ENCODE measurements around the gene CMAS. TPM values are rescaled to one million over a fixed set of nuclear protein-coding genes. Genes with fewer than 3 reads are reported as not detected.

The CMAS gene
- total RNA-seq, 4 donors from 2014 or later: 22.0 to 32.9 (median 28.9) TPM

DNA sequence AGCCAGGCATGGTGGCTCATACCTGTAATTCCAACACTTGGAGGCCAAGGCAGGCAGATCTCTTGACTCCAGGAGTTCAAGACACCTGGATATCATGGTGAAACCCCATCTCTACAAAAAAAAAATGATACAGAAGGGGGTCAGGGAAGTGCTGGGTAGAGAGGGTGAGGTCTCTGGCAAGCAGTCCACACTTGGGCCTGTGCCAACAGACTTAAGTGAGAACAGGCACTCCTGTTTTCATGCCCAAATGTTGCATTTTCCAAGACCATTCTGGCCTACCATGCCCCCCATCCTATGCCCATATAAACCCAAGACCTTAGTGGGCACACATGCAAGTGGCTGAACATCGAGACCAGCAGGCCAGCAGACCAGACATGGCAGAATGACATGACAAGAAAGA lies 16.0 kb upstream of the CMAS start:
- DNase-seq (ENCODE audit: low spot score in 2 of 2): no peak
- no peak overlapping the region for H3K4me3 ChIP-seq (ENCODE audit: low read depth, poor library complexity, severe bottlenecking)
- intact Hi-C loops (cut with DNase I; ENCODE audit: low total_unique reads): no loop called here
- WGBS, 2 donors: 82 to 92% methylated on average over 1 of the region's 1 CpG
- no peak for TF ChIP-seq POLR2A (IDR thresholded peaks at IDR 0.05)
- TF ChIP-seq, protein P1, sequence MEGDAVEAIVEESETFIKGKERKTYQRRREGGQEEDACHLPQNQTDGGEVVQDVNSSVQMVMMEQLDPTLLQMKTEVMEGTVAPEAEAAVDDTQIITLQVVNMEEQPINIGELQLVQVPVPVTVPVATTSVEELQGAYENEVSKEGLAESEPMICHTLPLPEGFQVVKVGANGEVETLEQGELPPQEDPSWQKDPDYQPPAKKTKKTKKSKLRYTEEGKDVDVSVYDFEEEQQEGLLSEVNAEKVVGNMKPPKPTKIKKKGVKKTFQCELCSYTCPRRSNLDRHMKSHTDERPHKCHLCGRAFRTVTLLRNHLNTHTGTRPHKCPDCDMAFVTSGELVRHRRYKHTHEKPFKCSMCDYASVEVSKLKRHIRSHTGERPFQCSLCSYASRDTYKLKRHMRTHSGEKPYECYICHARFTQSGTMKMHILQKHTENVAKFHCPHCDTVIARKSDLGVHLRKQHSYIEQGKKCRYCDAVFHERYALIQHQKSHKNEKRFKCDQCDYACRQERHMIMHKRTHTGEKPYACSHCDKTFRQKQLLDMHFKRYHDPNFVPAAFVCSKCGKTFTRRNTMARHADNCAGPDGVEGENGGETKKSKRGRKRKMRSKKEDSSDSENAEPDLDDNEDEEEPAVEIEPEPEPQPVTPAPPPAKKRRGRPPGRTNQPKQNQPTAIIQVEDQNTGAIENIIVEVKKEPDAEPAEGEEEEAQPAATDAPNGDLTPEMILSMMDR (IDR thresholded peaks at IDR 0.05): no peak

- H3K4me3 ChIP-seq (ENCODE audit: low read depth, poor library complexity, severe bottlenecking): no peak overlapping the region
- intact Hi-C loops (cut with DNase I; ENCODE audit: low total_unique reads): no loop called here
- no peak for DNase-seq (ENCODE audit: low spot score in 2 of 2)
- TF ChIP-seq, protein P1 (IDR thresholded peaks at IDR 0.05): no peak
- no peak for TF ChIP-seq POLR2A (IDR thresholded peaks at IDR 0.05)
Observed at GRCh38 chr12:22032732-22033131, 13.3 kb upstream of the CMAS start.

GRCh38 chr12:22034709-22035506 lies 11.1 kb upstream of the CMAS start:
- TF ChIP-seq POLR2A (IDR thresholded peaks at IDR 0.05): no peak
- TF ChIP-seq, protein P1 (IDR thresholded peaks at IDR 0.05): no peak
- 30 to 31% methylated on average over 4 of the region's 4 CpGs for WGBS, 2 donors
- no peak for DNase-seq (ENCODE audit: low spot score in 2 of 2)
- H3K4me3 ChIP-seq (ENCODE audit: low read depth, poor library complexity, severe bottlenecking): no peak overlapping the region
- intact Hi-C loops (cut with DNase I; ENCODE audit: low total_unique reads): no loop called here

GRCh38 chr12:22037947-22038346 lies 8.1 kb upstream of the CMAS start:
- H3K4me3 ChIP-seq (ENCODE audit: low read depth, poor library complexity, severe bottlenecking): no peak overlapping the region
- DNase-seq (ENCODE audit: low spot score in 2 of 2): no peak
- intact Hi-C loops (cut with DNase I; ENCODE audit: low total_unique reads): no loop called here
- WGBS, 2 donors: 76 to 78% methylated on average over 3 of the region's 3 CpGs
- TF ChIP-seq, protein P1 (IDR thresholded peaks at IDR 0.05): no peak
- TF ChIP-seq POLR2A (IDR thresholded peaks at IDR 0.05): no peak

DNA sequence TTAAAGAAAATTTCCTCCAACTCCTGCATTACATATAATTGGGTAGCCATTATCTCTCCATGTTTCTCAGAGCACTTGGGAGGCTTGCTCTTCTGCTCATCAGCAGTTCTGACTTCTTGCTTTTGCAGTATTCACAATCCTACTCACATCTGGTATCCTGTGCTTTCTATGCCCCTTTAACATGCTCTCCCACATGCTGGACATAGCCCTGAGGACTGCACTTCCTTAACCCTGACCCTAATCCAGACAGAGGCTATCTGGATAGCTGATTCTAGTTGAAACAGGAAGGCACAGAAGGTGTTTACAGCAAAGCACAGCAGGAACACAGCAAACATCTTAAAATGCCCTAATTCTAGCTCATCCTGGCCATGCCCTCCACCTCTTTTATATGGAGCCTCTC lies 7.3 kb upstream of the CMAS start:
- TF ChIP-seq, protein P1 (IDR thresholded peaks at IDR 0.05): no peak
- TF ChIP-seq POLR2A (IDR thresholded peaks at IDR 0.05): no peak

DNA sequence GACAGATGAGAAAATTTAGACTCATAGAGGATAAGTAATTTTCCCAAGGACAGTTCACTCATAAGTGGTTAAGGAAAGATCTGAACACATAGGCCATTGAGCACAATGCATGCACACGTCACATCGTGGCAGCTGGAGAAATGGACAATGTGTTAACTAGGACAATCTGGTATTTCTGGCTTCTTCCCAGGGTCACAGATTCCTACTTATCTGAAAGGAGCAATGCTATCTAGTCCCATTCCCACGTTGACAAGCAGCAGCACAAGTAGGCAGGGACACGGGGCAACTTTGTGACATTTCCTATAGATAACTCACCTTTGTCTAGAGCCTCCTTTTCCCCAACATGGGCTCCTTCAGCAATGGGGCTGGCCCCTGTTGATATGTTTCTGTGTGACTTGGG lies 6.7 kb upstream of the CMAS start:
- intact Hi-C loops (cut with DNase I; ENCODE audit: low total_unique reads): no loop called here
- WGBS, 2 donors: 69 to 88% methylated on average over 4 of the region's 4 CpGs
- no peak overlapping the region for H3K4me3 ChIP-seq (ENCODE audit: low read depth, poor library complexity, severe bottlenecking)
- no peak for DNase-seq (ENCODE audit: low spot score in 2 of 2)
- TF ChIP-seq POLR2A (IDR thresholded peaks at IDR 0.05): no peak
- TF ChIP-seq, protein P1 (IDR thresholded peaks at IDR 0.05): no peak

More for the DNA sequence above, 7.3 kb upstream of the CMAS start:
- no peak overlapping the region for H3K4me3 ChIP-seq (ENCODE audit: low read depth, poor library complexity, severe bottlenecking)
- intact Hi-C loops (cut with DNase I; ENCODE audit: low total_unique reads): no loop called here
- no peak for DNase-seq (ENCODE audit: low spot score in 2 of 2)

All from lower leg skin (tissue), 4 donors.